G401.6 (cell line): Measurements from ENCODE around the gene PSMA6.
"Not testable (repeated sequence)": the region's sequence is repeated elsewhere in the genome, so short reads cannot be mapped to it uniquely, and the experiment has no call there.

Experiments used
- FAIRE-seq: peaks from 2 replicates; lab custom pipeline; 2012; peaks lifted over from hg19 to GRCh38; lab: Jason Lieb, UNC

PSMA6 gene

DNA sequence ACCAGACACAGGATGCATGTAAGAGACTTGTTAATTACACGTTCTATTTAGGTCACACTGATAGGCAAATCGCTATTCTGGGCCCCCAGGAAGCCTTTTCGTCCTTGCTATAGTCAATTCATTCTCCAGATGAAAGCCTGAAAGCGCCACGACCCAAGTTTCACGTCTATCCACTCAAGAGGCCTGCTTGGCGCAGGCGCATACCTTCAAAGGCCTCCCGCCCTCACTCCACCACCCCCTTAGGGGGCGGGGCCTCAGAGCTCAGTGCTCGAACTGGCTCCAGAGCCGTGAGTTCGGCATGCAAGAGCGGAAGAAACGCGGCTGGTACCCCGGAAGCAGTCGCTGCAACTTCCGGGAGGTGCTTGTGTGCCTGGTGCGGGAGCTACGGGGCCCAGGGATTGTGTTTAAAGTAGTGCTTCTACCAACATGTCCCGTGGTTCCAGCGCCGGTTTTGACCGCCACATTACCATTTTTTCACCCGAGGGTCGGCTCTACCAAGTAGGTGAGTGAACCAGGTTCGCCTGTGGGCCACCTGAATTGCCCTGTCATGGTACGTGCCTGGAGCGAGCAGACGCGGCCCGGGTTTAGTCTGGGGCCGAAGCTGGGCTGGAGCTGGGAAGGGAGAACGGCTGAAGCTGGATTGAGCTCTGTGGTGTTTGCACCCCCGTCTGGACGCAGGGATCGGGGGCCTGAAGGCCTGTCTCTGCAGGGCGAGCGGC lies at the start of gene PSMA6:
TSS of gene PSMA6 (plus strand) at position 332 of the 719 bp plus-strand sequence. CDS start at position 427, 95 bp downstream.
- peak; percentile 98 for FAIRE-seq

DNA sequence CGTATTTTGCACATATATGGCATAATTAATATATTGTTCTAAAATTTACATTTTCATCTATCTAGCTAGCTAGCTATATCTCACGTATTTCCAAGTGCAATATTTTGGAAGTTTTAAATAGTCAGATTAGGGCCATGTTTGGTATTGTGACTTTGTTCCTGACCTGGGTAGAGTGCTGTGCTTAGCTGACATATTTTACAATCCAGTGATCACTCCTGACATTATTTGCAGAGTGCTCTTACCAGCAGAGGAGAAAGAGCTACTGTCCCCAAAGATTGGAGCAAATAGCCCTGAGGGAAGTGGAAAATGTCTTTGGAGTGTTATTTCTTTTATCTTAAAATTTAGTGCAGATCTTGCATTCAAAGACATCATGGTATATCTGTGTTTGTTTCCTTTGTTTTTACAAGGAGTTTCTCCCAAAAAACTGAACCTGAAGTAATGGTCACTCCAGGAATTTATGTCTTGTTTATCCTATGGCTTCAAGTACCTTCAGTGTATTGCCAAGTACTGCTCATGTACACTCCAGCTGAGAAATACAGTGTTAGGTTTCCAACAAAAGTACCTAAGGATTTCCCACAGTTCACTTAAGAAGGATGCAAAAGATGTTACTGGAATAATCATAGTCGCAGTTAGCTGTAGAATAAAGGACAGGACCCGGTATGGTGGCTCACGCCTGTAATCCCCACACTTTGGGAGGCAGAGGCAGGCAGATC lies 49.4 kb upstream of the PSMA6 start:
- FAIRE-seq, result no peak

DNA sequence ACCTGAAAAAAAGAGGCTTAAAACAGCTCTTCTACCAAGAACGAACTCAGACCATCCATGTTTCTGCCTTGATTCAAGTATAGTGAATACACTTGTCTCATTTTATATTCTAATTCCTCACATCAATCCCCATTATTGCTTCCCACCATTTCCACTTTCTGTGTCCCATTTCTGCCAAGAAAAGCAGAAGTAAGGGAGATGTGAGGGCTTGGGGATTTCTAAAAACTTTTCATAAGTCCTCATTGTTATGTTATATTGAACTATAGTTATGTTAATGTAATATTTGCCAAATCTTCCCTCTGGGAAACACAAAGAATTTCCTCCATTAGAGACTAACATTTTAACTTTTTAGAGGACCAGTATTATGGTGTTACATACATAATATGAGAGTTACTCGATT lies 48.2 kb upstream of the PSMA6 start:
- no peak for FAIRE-seq

DNA sequence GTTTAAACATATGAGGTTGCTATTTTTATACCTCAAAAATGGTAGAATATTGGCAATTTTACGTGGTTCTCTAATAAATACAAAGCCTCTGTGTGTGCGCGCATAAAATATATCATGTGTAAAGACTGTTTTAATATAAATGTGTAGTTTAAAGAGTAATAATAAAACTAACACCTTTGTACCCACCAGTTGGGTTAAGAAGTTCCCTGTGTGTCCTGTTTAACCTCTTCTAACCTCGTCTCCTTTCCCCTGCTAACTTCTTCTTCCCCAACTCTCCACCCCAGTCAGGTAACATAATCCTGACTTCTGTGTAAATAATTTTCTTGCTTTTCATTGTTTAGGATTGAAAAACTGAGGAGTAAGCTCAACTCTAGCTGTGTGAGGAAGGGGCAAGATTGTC lies 47.6 kb upstream of the PSMA6 start:
- FAIRE-seq, result no peak

DNA sequence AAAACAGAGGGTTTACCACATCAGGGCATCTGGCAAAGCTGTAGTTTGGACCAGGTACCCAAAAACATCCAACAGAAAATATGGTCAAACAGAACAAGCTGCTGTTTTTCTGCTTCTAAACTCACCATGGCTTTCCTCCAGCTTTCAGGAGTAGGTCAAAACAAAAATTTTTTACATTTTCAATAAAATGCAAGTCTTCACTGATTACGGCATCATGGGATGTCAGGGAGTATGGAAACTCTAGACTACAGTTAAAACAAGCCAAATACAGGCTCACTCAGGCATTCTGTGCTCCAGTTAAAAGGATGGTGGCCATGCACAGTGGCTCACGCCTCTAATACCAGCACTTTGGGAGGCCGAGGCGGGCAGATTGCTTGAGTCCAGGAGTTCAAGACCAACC lies 47.1 kb upstream of the PSMA6 start:
- no peak for FAIRE-seq

DNA sequence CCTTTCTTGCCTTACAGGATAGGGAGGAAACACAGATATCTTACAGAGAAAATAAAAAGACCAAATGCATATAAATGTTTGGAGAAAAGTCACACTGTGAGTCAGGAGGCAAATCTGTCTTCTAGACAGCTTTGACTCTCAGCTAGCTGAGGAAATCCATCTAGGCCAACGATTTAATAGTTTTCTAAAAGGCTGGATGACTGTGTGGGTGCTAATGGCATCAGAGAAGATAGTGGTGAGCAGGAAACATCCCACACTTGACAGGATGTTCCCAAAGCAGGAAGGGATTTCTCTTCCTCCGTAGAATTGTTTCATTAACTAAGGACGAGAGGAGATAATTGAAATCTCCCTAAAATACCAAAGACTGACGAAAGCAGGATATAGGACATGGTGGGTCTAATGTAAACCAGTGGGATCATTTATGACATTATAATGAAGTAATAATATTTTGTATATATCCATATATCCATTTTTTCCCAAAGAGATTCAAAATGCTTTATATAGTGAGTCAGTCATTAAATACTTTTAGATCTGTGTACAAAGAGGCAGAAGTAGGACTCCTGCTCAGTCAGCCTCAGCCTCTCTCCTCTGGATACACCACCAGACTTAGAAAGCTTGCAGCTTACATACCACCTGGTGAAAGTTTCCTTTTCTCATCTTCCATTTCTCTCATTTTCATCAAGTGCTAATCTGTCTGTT lies 44.3 kb upstream of the PSMA6 start:
- no peak for FAIRE-seq

DNA sequence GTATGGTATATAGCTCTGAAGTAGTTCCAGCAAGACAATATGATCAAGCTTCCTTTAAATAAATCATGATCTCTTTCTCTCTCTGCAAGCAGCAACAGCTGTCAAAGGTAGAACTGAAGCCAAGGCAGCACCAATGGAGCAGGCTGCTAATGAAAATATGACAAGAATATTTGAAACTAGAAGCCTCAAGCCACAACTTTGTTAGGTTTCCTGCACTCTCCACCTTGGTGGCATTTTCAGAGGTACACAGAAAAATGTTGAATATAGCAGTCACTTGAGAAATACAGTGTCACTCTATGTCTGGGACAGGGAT lies 43.8 kb upstream of the PSMA6 start:
- FAIRE-seq, result no peak

DNA sequence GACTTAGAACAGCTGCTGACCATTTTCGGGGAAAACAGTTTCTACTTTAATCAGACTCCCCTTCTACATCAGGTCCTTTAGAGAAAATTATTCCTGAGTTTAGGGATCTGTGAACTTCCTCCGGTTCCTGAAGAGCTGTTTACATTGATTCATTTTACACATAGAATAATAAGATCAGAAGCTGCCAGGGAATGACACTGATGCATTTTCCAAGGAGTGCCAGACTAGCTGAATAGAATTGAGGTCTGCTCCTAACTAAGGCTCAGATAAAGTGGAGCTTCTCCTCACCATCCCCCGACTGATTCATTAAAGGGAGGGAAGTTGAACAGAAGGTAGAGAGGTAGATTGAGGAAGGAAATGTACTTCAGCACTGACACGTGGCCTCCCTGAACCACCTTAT lies 41.9 kb upstream of the PSMA6 start:
- no peak for FAIRE-seq

DNA sequence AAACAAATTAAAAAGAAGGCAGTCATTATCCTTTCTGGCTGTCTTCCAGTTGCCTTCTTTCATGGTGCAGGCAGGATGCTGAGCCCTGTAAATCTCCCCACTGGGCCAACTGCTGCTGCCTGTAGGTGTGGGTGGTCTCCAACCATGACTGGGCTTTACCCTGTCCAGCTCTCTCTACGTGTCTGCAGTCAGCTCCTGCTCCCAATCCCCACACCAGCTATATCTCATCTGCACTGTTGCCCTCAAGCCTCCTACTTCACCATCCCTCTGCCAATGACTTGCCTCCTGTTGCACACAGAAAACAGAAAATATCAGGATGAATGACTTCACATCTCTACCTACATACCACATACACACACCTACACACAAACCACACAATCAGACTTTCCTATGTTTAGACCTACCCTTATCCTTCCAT lies 39.7 kb upstream of the PSMA6 start:
- no peak for FAIRE-seq

DNA sequence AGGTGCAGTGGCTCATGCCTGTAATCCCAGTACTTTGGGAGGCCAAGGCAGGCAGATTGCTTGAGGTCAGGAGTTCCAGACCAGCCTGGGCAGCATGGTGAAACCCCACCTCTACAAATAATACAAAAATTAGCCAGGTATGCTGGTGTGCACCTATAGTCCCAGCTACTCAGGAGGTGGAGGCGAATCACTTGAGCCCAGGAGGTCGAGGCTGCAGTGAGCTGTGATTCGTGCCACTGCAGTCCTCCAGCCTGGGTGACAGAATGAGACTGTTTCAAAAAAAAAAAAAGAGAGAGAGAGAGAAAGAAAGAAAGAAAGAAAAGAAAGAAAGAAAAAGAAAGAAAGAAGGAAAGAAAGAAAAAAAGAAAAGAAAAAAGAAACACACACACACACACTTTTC lies 39.1 kb upstream of the PSMA6 start:
- not testable (repeated sequence) for FAIRE-seq

GRCh38 chr14:35254034-35254622 lies 38.1 kb upstream of the PSMA6 start:
- not testable (repeated sequence) for FAIRE-seq

- no peak for FAIRE-seq
Measured at GRCh38 chr14:35254736-35255135, 37.4 kb upstream of the PSMA6 start.

- FAIRE-seq, result no peak
Measured at GRCh38 chr14:35255711-35256110, 36.5 kb upstream of the PSMA6 start.

DNA sequence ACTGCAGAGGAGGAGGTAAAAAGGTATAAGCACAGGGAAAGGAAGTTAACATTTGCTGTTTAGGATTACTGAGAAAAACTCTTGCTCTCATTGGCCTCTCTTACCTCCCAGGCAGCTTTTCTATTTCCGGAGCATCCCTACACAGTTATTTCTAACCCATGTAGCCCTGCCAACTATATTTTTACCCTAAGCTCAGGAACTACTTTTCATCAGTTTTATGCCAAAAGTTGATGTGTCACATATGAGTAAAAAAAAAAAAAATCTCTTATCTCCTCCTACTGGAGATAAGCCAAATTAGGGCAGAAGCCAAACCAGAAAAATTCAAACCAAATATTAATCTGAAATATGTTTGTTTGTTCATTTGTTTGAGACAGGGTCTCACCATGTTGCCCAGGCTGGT lies 34.4 kb upstream of the PSMA6 start:
- FAIRE-seq, result no peak

DNA sequence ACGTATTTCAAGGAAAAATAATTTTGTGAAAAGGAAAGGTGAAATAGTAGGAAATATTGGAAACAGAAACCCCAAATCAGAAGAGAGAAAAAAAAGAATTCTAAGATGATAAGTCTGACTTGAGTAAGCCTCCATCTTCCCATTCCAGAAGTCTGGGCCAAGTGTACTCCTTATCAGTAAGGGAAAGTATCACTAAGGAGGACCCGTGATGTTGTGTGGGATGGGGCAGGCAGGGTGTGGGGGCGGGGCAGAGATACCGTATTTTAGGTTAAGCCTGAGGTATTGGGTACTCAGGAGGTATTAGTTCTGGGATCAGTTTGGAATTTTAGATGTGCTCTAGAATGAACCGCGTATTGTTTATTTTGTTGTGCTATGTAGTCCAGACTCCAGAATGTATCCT lies 33.8 kb upstream of the PSMA6 start:
- FAIRE-seq, result no peak

DNA sequence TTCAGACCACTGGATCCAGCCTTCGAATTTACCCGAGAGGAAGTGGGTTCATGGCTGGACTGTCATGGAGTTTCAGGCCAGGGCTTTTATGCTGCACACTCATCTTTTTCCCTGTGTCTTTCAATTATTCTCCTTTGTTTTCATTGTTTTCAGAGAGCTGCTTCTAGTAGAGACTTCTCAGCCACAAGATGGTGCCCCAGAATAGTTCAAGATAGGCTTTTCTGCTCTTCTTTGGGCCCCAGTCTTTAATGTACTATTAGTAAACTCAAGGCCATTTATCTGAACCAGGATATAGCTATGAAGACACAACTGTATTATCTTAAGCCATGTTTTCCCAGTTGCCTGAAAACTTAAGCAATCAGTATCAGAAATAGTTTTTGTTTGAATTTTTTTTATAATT lies 30.4 kb upstream of the PSMA6 start:
- no peak for FAIRE-seq

- FAIRE-seq, result no peak
Measured at GRCh38 chr14:35262436-35262835, 29.7 kb upstream of the PSMA6 start.

DNA sequence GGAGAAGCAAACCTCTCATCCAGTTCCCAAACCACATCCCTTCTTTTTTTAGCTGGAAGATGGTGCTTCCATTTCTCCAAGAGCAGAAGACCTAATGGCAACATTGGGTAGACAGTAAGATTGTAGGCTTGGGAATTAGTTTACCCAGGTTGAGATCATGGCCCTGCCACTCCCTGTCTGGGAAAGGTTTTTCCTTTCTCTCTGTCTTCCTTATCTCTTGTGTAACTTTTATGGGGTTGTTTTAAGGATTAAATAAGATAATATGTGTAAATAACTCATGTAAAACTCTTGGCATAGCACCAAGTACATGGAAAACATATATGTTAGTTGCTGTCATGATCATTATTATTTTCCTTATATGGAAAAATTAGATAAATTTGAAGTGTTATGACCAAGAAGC lies 23.2 kb upstream of the PSMA6 start:
- FAIRE-seq, result no peak

DNA sequence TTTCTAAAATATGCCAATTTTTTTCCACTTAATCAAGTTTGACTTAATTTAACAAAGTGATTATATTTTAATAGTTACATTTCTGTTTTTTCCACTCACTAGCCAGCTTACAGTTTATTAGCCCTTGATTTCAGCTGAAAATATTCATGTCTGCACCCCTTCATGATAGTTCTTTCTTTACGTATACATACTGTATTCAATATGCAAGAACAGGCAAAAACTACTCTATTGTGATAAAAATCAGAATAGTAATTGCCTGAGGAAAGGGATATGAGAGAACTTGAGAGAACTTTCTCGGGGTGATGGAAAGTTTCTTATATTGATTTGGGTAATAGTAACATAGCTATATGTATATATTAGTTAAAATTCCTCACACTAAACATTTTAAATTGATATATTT lies 17.4 kb upstream of the PSMA6 start:
- peak; percentile 6 for FAIRE-seq

- no peak for FAIRE-seq
Measured at GRCh38 chr14:35277179-35277578, 15.0 kb upstream of the PSMA6 start.

- no peak for FAIRE-seq
Measured at GRCh38 chr14:35279369-35279768, 12.8 kb upstream of the PSMA6 start.

GRCh38 chr14:35281341-35281740 lies 10.8 kb upstream of the PSMA6 start:
- FAIRE-seq, result no peak

- FAIRE-seq, result no peak
Measured at GRCh38 chr14:35284506-35284905, 7.7 kb upstream of the PSMA6 start.
